ENCODE data around the gene SYT9.
"Not testable (repeated sequence)": the region's sequence is repeated elsewhere in the genome, so short reads cannot be mapped to it uniquely, and the experiment has no call there.

Gene SYT9

DNA sequence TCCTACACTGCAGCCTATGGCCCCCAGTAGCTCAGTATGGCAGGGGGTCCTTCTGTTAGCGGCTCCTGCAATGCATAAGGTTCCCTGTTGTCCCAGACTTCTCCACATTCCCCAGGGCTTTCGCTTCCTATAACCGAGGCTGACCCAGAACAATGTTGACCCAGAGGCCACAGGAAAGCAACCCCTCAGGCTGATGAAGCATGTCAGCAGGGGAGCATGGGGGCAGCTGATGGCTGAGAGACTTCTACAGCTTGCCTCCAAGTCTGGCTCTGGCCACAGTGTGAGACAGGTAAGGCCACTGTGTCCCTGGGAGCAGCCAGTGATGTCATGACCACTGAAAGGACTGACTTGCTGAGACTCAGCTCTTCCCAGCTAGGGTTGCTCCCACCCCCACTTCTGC is 249.5 kb downstream of the SYT9 start:
- Mint-ChIP-seq H3K27me3 (no peaks in the 10 kb centered on the region), H3K9me3 (no peaks in the 10 kb centered on the region), H3K36me3 (peaks cover 8% of the 10 kb centered on the region)

GRCh38 chr11:7501894-7502293 is 250.2 kb downstream of the SYT9 start:
- no peak overlapping the region for H3K4me3 Mint-ChIP-seq
- no peaks in the 10 kb centered on the region for H3K27me3 Mint-ChIP-seq
- peaks cover 46% of the 10 kb centered on the region for H3K4me1 Mint-ChIP-seq
- peaks cover 10% of the 10 kb centered on the region for H3K36me3 Mint-ChIP-seq
- no peaks in the 10 kb centered on the region for H3K9me3 Mint-ChIP-seq
- no peak for ATAC-seq
- H3K27ac Mint-ChIP-seq = no peak overlapping the region

More for the DNA sequence above, 249.5 kb downstream of the SYT9 start:
- Mint-ChIP-seq H3K4me1 (peaks cover 45% of the 10 kb centered on the region), H3K27ac (no peak overlapping the region), H3K4me3 (no peak overlapping the region)
- ATAC-seq = no peak

- Mint-ChIP-seq H3K9me3 (no peaks in the 10 kb centered on the region), H3K4me3 (no peak overlapping the region), H3K27ac (peak overlapping the region; percentile 69), H3K36me3 (peaks cover 11% of the 10 kb centered on the region), H3K4me1 (peaks cover 35% of the 10 kb centered on the region), H3K27me3 (no peaks in the 10 kb centered on the region)
- ATAC-seq = peak; percentile 61
These were observed 254.5 kb downstream of the SYT9 start for GRCh38 chr11:7506243-7506642.

- H3K9me3 Mint-ChIP-seq = no peaks in the 10 kb centered on the region
- ATAC-seq = no peak
- no peak overlapping the region for H3K4me3 Mint-ChIP-seq
- H3K27ac Mint-ChIP-seq = no peak overlapping the region
- peaks cover 11% of the 10 kb centered on the region for H3K36me3 Mint-ChIP-seq
- peaks cover 52% of the 10 kb centered on the region for H3K4me1 Mint-ChIP-seq
- no peaks in the 10 kb centered on the region for H3K27me3 Mint-ChIP-seq
These were observed 256.4 kb downstream of the SYT9 start for GRCh38 chr11:7508087-7508486.

DNA sequence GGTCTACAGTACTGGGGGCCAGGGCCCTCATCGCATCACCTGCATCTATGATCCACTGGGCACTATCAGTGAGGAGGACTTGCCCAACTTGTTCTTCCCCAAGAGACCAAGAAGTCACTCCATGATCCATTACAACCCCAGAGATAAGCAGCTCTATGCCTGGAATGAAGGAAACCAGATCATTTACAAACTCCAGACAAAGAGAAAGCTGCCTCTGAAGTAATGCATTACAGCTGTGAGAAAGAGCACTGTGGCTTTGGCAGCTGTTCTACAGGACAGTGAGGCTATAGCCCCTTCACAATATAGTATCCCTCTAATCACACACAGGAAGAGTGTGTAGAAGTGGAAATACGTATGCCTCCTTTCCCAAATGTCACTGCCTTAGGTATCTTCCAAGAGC is 258.3 kb downstream of the SYT9 start:
- Mint-ChIP-seq H3K27me3 (no peaks in the 10 kb centered on the region), H3K36me3 (peaks cover 11% of the 10 kb centered on the region), H3K9me3 (no peaks in the 10 kb centered on the region), H3K4me3 (no peak overlapping the region), H3K27ac (no peak overlapping the region), H3K4me1 (peaks cover 57% of the 10 kb centered on the region)
- ATAC-seq = no peak

- Mint-ChIP-seq H3K4me1 (peaks cover 60% of the 10 kb centered on the region), H3K27ac (no peak overlapping the region), H3K27me3 (no peaks in the 10 kb centered on the region), H3K9me3 (no peaks in the 10 kb centered on the region), H3K36me3 (peaks cover 10% of the 10 kb centered on the region), H3K4me3 (no peak overlapping the region)
- ATAC-seq = no peak
These were observed 259.7 kb downstream of the SYT9 start for GRCh38 chr11:7511401-7511800.

DNA sequence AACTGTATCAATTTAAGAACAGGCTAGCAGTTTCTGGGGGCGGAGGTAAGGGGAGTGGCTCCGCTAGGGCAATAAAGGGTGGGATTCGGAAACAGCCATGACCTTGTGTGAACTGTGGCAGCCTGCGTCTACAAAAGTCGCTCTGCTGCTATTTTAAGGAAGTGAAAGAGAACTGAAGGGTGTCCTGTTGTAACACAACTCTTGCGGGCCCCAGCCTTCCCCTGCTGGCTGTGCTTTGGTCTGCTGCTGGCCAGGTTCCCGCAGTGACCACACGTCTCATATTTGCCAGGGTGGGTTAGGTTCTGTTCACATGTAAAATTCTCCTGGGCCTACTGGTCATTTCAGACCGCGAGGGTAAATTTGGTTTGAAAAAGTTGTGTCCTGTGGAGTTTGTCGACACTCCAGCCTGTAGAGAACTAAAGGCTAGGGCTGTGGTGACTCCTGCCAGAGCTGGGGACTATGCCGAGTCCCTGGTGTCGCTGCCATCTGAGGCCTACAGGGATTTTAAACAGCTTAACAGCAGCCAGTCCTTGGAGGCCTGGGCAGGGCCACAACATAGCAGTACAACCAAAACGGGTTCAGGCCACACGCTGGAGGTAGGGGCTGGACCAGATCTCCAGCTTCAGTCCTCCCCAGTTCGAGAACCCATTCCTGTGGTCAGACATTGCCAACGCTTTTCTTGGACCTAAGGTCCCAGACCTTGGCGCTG is 261.0 kb downstream of the SYT9 start:
- peaks cover 65% of the 10 kb centered on the region for H3K4me1 Mint-ChIP-seq
- no peak overlapping the region for H3K27ac Mint-ChIP-seq
- no peaks in the 10 kb centered on the region for H3K27me3 Mint-ChIP-seq
- peak overlapping the region; percentile 89 for H3K4me3 Mint-ChIP-seq
- peaks cover 4% of the 10 kb centered on the region for H3K9me3 Mint-ChIP-seq
- ATAC-seq = peak; percentile 87
- H3K36me3 Mint-ChIP-seq = peaks cover 15% of the 10 kb centered on the region

DNA sequence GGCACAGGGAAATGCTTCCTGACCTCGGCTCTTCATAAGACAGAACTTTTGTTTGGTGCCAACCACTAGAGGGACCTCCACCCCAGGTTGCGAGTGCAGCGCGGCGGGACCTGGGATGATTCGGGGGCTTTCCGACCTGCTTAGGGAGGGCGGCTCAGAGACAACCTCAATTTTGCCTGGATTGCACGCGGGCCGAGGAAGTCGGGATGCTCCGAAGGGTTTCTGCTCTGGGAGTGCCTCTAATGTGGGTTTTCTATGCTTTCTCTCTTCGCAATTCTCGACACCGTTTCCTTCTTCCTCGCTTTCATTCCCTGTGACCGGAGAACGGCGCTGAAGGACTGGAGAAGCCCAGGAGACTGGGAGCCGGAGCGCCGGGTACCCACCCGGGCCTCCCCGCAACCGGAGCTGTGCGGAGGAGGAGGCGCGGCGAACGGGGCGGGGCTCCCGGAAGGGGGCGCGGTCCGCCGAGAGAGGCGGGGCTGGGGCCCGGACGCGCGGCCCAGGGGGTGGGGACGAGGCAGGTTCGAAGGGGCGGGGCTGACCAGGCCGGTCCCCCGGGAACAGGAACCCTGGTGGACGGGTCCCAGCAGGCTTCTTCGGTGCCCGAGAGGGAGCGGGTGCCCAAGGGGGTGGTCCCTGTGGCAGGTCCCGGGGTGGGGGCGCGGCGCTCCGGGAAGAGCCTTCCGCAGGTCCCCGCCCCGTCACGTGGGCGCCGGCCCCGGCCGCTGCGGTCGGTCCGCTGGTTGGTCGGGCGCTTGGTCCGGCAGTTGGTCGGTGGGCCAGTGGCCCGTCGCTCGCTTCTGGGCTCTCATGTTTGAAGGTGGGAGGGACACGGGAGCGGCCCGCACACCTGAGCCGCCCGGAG is 261.8 kb downstream of the SYT9 start, which contains the start of gene PPFIBP2:
TSS of gene PPFIBP2 (plus strand) at position 766 of the 865 bp plus-strand sequence. CDS start 35,477 bp downstream, outside the sequence.
- Mint-ChIP-seq H3K27ac (no peak within 1 kb of the TSS), H3K4me1 (peaks cover 73% of the 10 kb centered on the region), H3K4me3 (peak within 1 kb of the TSS; percentile 89), H3K27me3 (no peaks in the 10 kb centered on the region), H3K9me3 (peaks cover 6% of the 10 kb centered on the region), H3K36me3 (peaks cover 23% of the 10 kb centered on the region)
- peak; percentile 90 for ATAC-seq

DNA sequence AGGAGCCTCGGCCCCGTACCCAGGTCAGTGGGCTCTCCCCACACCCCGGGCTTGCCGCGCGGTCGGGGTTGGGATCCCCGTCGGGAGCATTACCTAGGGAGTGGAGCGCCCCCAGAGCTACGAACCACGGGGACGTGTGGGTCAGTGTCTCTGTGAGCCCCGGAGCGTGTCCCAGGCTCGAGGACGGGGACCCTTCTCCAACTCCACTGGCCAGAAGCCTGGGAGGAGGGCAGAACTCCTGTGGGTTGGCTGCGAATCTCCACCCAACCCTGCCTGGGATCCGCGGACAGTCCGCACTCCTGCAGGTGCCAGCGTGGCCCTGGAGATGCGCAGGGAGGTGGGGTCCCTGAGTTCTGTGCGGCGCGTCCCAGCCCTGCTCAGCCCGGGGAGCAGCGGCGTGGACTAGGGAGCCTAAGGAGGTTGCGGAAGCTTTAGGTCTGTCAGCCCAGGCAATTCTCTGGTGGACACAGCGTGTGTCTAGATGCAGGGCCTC is 262.4 kb downstream of the SYT9 start:
- Mint-ChIP-seq H3K36me3 (peaks cover 30% of the 10 kb centered on the region), H3K4me1 (peaks cover 80% of the 10 kb centered on the region), H3K27ac (no peak overlapping the region), H3K4me3 (peak overlapping the region; percentile 89), H3K27me3 (no peaks in the 10 kb centered on the region), H3K9me3 (peaks cover 13% of the 10 kb centered on the region)
- ATAC-seq = peak; percentile 14

GRCh38 chr11:7515447-7515886 is 263.8 kb downstream of the SYT9 start:
- H3K4me1 Mint-ChIP-seq = peaks cover 77% of the 10 kb centered on the region
- H3K36me3 Mint-ChIP-seq = peaks cover 32% of the 10 kb centered on the region
- H3K27me3 Mint-ChIP-seq = no peaks in the 10 kb centered on the region
- no peak overlapping the region for H3K27ac Mint-ChIP-seq
- peaks cover 13% of the 10 kb centered on the region for H3K9me3 Mint-ChIP-seq
- ATAC-seq = no peak
- H3K4me3 Mint-ChIP-seq = peak overlapping the region; percentile 89

DNA sequence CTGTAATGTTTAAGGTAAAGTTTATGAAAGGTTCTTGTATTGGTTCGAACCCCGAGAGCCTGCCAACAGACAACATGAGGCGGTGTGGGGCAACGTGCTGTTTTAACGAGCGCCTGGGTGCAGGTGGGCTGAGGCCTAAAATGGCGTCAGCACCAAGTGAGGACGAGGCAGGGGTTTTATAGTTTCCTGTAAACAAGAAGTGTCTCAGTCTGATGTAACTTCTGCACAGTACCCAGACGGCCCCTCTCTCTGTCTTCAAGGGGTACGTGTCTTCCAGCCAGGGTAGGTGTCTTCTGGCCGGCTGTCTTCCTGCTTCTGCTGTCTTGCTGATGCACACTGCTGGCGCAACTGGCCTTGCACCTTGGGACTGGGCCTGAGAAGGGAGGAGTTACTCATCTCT is 264.8 kb downstream of the SYT9 start:
- H3K4me3 Mint-ChIP-seq = peak overlapping the region; percentile 89
- H3K36me3 Mint-ChIP-seq = peaks cover 32% of the 10 kb centered on the region
- H3K27me3 Mint-ChIP-seq = no peaks in the 10 kb centered on the region
- no peak for ATAC-seq
- H3K4me1 Mint-ChIP-seq = peaks cover 67% of the 10 kb centered on the region
- H3K27ac Mint-ChIP-seq = no peak overlapping the region
- peaks cover 13% of the 10 kb centered on the region for H3K9me3 Mint-ChIP-seq

- Mint-ChIP-seq H3K4me1 (peaks cover 55% of the 10 kb centered on the region), H3K36me3 (peaks cover 32% of the 10 kb centered on the region), H3K9me3 (peaks cover 13% of the 10 kb centered on the region), H3K4me3 (peak overlapping the region; percentile 78)
- H3K27ac Mint-ChIP-seq, H3K27me3 Mint-ChIP-seq, ATAC-seq: not testable (repeated sequence)
These were observed 266.0 kb downstream of the SYT9 start for GRCh38 chr11:7517743-7518142.

All from stimulated activated memory B cell treated with anti-CD40 and anti-IgM and Interleukin-4, amounts not matched to agents 10 μg/mL and 1 μg/mL and 100 μg/mL, for 72 hours (primary cell).